ENCODE measurements around the gene SYNE1. TPM values are rescaled to one million over a fixed set of nuclear protein-coding genes. Genes with fewer than 3 reads are reported as not detected.

SYNE1 gene
- total and polyA plus RNA-seq, 2 of the 8 experiments (the other 6 are each of a cell fraction or from before 2014, with no cell fraction given) = 2.8 to 5.5 TPM

- H3K4me3 ChIP-seq (ENCODE audit: extremely low read depth in 1 of 4, insufficient read depth in 2 of 4, low read depth in 3 of 4, low read length in 4 of 4) = no peak overlapping the region
- H3K27ac ChIP-seq (ENCODE audit: low read depth, low read length) = no peak overlapping the region
- H3K23me2 ChIP-seq (ENCODE audit: low read depth, low read length) = no peaks in the 10 kb centered on the region
- H3K36me3 ChIP-seq (ENCODE audit: control insufficient read depth in 2 of 4, insufficient read depth in 4 of 4, low read length in 3 of 4) = no peaks in the 10 kb centered on the region
- no peak overlapping the region for H2BK120ac ChIP-seq (replicated peaks; ENCODE audit: low read depth, low read length)
- H2BK5ac ChIP-seq (ENCODE audit: low read depth, low read length) = no peak overlapping the region
- no peak overlapping the region for H3K4ac ChIP-seq (replicated peaks; ENCODE audit: insufficient read length, low read depth, low read length)
- H3K4me1 ChIP-seq (replicated peaks in 1 of 4; ENCODE audit: control insufficient read depth in 3 of 4, insufficient read depth in 4 of 4, low read length in 3 of 4) = no peaks in the 10 kb centered on the region
- no peak overlapping the region for H4K5ac ChIP-seq (ENCODE audit: insufficient read length, low read depth, low read length)
- H2AFZ ChIP-seq (ENCODE audit: low read length) = peak overlapping the region; percentile 87; the same call in 1 of the 2 replicates
- 42% methylated on average over 8 of the region's 8 CpGs; no CpG with 5 or more reads in 1 of the 2 experiments for WGBS, 2 experiments (ENCODE audit: extremely low coverage in 1 of 2, insufficient coverage in 1 of 2, insufficient read length in 1 of 2, insufficient replicate concordance in 2 of 2, low coverage in 1 of 2, low lambda C conversion rate in 2 of 2, missing lambda C conversion rate in 1 of 2)
- H3K23ac ChIP-seq (ENCODE audit: insufficient read length) = no peak overlapping the region
- DNase-seq (ENCODE audit: low read depth in 1 of 2, low spot score in 2 of 2) = peak; percentile 60 to 61
- no peak overlapping the region for H2BK15ac ChIP-seq (ENCODE audit: low read length)
- H2BK20ac ChIP-seq (ENCODE audit: low read length) = no peak overlapping the region
- no peak overlapping the region for H3K14ac ChIP-seq (ENCODE audit: insufficient read length)
- no peaks in the 10 kb centered on the region for H3K79me1 ChIP-seq (ENCODE audit: low read depth, low read length)
- no peak overlapping the region for H4K8ac ChIP-seq (ENCODE audit: extremely low read depth, insufficient read depth, low read length)
- H3K18ac ChIP-seq (ENCODE audit: extremely low read depth, low read length) = no peak overlapping the region
- H3K9ac ChIP-seq (replicated peaks in 1 of 4; ENCODE audit: extremely low read depth in 1 of 4, low read depth in 3 of 4, low read length in 3 of 4) = no peak overlapping the region
- H3K56ac ChIP-seq (replicated peaks; ENCODE audit: insufficient read length, low read depth, low read length) = no peak overlapping the region
- H3K9me3 ChIP-seq (ENCODE audit: insufficient read depth in 2 of 2, low read depth in 1 of 2, low read length in 1 of 2) = no peaks in the 10 kb centered on the region
- H3K27me3 ChIP-seq (replicated peaks in 1 of 4; ENCODE audit: control insufficient read depth in 3 of 4, extremely low read depth in 1 of 4, insufficient read depth in 3 of 4, low read length in 3 of 4) = peaks cover 3 to 12% (median 8%) of the 10 kb centered on the region in 4 experiments; a peak in 6 of 7 replicates
- no peak overlapping the region for H2BK12ac ChIP-seq (ENCODE audit: low read depth, low read length)
- FAIRE-seq = peak; percentile 89
- POLR2A ChIA-PET (ENCODE audit: partially characterized antibody) = interaction anchor here (1.4 kb wide), 1 partner anchor 42 kb away, joined by 3 read pairs; no protein-coding TSS in a partner anchor
- no peak overlapping the region for H2AK5ac ChIP-seq (ENCODE audit: low read depth, low read length)
- H3K4me2 ChIP-seq (ENCODE audit: insufficient read depth in 1 of 2, low read depth in 2 of 2, low read length in 2 of 2) = no peak overlapping the region
- H4K91ac ChIP-seq (replicated peaks; ENCODE audit: insufficient read length, low read length) = no peak overlapping the region
- no peaks in the 10 kb centered on the region for H4K20me1 ChIP-seq (replicated peaks in 1 of 2; ENCODE audit: control insufficient read depth in 1 of 2, insufficient read depth in 2 of 2, low read length in 2 of 2)
- CTCF ChIA-PET (ENCODE audit: partially characterized antibody) = interaction anchor here (0.8 to 3.6 kb wide), 27 partner anchors 10 to 305 kb away, joined by 3 to 40 read pairs (median 4); no protein-coding TSS in a partner anchor
- no peaks in the 10 kb centered on the region for H3K79me2 ChIP-seq (ENCODE audit: control insufficient read depth in 1 of 2, insufficient read depth in 2 of 2, low read length in 2 of 2)
- no peak for TF ChIP-seq ATF2 (IDR thresholded peaks at IDR 0.05; ENCODE audit: low read length)
- TF ChIP-seq BCL11A (IDR thresholded peaks at IDR 0.05; ENCODE audit: low read depth in 2 of 2, low read length in 2 of 2) = no peak
- no peak for TF ChIP-seq RXRA (IDR thresholded peaks at IDR 0.05; ENCODE audit: insufficient read depth, low read depth, low read length)
- TF ChIP-seq E2F6 (IDR thresholded peaks at IDR 0.05) = no peak
- TF ChIP-seq CEBPB (IDR thresholded peaks at IDR 0.05; ENCODE audit: low read depth, low read length) = no peak
- no peak for TF ChIP-seq USF2 (IDR thresholded peaks at IDR 0.05; ENCODE audit: low read length)
- TF ChIP-seq SIN3A (conservative IDR thresholded peaks at IDR 0.05 in 1 of 2, IDR thresholded peaks at IDR 0.05 in 1 of 2; ENCODE audit: low read depth in 1 of 2, low read length in 2 of 2) = no peak
- TF ChIP-seq CBX8 (IDR thresholded peaks at IDR 0.05; ENCODE audit: borderline replicate concordance, low read depth, low read length) = no peak
Measured at GRCh38 chr6:152642578-152643375, 5.6 kb upstream of the SYNE1 start.

All from H1 (cell line).